GM10847 (cell line): Measurements from ENCODE around the gene PAPSS1.

Source experiments
- POLR2A ChIP-seq: IDR thresholded peaks from 2 replicates; pipeline ENCODE4 v1.6.1; 2011; ENCODE audit not compliant: insufficient read length; ENCODE audit errors: extremely low read depth

The PAPSS1 gene

GRCh38 chr4:107654694-107655093, 65.3 kb downstream of the PAPSS1 start:
- no peak for TF ChIP-seq POLR2A

GRCh38 chr4:107650251-107650650, 69.8 kb downstream of the PAPSS1 start:
- no peak for TF ChIP-seq POLR2A

- TF ChIP-seq POLR2A: no peak
These were observed 71.6 kb downstream of the PAPSS1 start for GRCh38 chr4:107648178-107648991.

GRCh38 chr4:107647591-107647990, 72.4 kb downstream of the PAPSS1 start:
- TF ChIP-seq POLR2A: no peak

- TF ChIP-seq POLR2A: no peak
These were observed 74.4 kb downstream of the PAPSS1 start for GRCh38 chr4:107645604-107646003.

GRCh38 chr4:107643021-107643420, 77.0 kb downstream of the PAPSS1 start:
- no peak for TF ChIP-seq POLR2A

GRCh38 chr4:107640878-107641277, 79.2 kb downstream of the PAPSS1 start:
- TF ChIP-seq POLR2A: no peak

GRCh38 chr4:107640197-107640596, 79.8 kb downstream of the PAPSS1 start:
- TF ChIP-seq POLR2A: no peak

- no peak for TF ChIP-seq POLR2A
These were observed 84.3 kb downstream of the PAPSS1 start for GRCh38 chr4:107635735-107636134.

- TF ChIP-seq POLR2A: no peak
These were observed 88.5 kb downstream of the PAPSS1 start for GRCh38 chr4:107631560-107631959.

- TF ChIP-seq POLR2A: no peak
These were observed 89.8 kb downstream of the PAPSS1 start for GRCh38 chr4:107630185-107630705.

GRCh38 chr4:107629318-107629717, 90.7 kb downstream of the PAPSS1 start:
- no peak for TF ChIP-seq POLR2A

- TF ChIP-seq POLR2A: no peak
These were observed 94.6 kb downstream of the PAPSS1 start for GRCh38 chr4:107625391-107625902.

GRCh38 chr4:107624024-107624423, 96.0 kb downstream of the PAPSS1 start:
- no peak for TF ChIP-seq POLR2A

GRCh38 chr4:107622006-107622405, 98.0 kb downstream of the PAPSS1 start:
- no peak for TF ChIP-seq POLR2A

GRCh38 chr4:107619731-107620130, 100.3 kb downstream of the PAPSS1 start:
- TF ChIP-seq POLR2A: no peak
